ENCODE measurements around the gene CSNK1A1.
A peak's percentile ranks its signal among the peaks of the same experiment; 100 is the strongest.
"Not testable (repeated sequence)": the region's sequence is repeated elsewhere in the genome, so short reads cannot be mapped to it uniquely, and the experiment has no call there.

Gene CSNK1A1

GRCh38 chr5:149551227-149552037 lies at the start of gene CSNK1A1:
CSNK1A1 (minus strand) TSS chr5:149551439; CDS start chr5:149550964, 475 bp downstream.
- peak; percentile 99 for DNase-seq

GRCh38 chr5:149600932-149601331 lies 49.7 kb upstream of the CSNK1A1 start:
- DNase-seq: no peak

GRCh38 chr5:149599375-149599774 lies 48.1 kb upstream of the CSNK1A1 start:
- no peak for DNase-seq

GRCh38 chr5:149598966-149599365 lies 47.7 kb upstream of the CSNK1A1 start:
- no peak for DNase-seq

GRCh38 chr5:149598234-149598633 lies 47.0 kb upstream of the CSNK1A1 start:
- not testable (repeated sequence) for DNase-seq

GRCh38 chr5:149597618-149598017 lies 46.4 kb upstream of the CSNK1A1 start:
- DNase-seq: no peak

- DNase-seq: no peak
Observed at GRCh38 chr5:149596712-149597111, 45.5 kb upstream of the CSNK1A1 start.

- not testable (repeated sequence) for DNase-seq
Observed at GRCh38 chr5:149595105-149595504, 43.9 kb upstream of the CSNK1A1 start.

- DNase-seq: no peak
Observed at GRCh38 chr5:149594206-149594895, 43.1 kb upstream of the CSNK1A1 start.

- DNase-seq: no peak
Observed at GRCh38 chr5:149593370-149593769, 42.1 kb upstream of the CSNK1A1 start.

- DNase-seq: no peak
Observed at GRCh38 chr5:149588936-149589335, 37.7 kb upstream of the CSNK1A1 start.

GRCh38 chr5:149586708-149587318 lies 35.6 kb upstream of the CSNK1A1 start:
- no peak for DNase-seq

- DNase-seq: no peak
Observed at GRCh38 chr5:149585910-149586309, 34.7 kb upstream of the CSNK1A1 start.

GRCh38 chr5:149584121-149584520 lies 32.9 kb upstream of the CSNK1A1 start:
- DNase-seq: no peak

GRCh38 chr5:149583394-149583793 lies 32.2 kb upstream of the CSNK1A1 start:
- no peak for DNase-seq

- DNase-seq: no peak
Observed at GRCh38 chr5:149581931-149582768, 30.9 kb upstream of the CSNK1A1 start.

- peak; percentile 63 for DNase-seq
Observed at GRCh38 chr5:149581192-149581861, 30.1 kb upstream of the CSNK1A1 start, which contains the start of gene ARHGEF37. ARHGEF37 (plus strand) TSS chr5:149581498; CDS start chr5:149597770, 16,272 bp downstream.

GRCh38 chr5:149580808-149581191 lies 29.6 kb upstream of the CSNK1A1 start:
- no peak for DNase-seq

- DNase-seq: no peak
Observed at GRCh38 chr5:149578896-149579295, 27.7 kb upstream of the CSNK1A1 start.

- no peak for DNase-seq
Observed at GRCh38 chr5:149576021-149576420, 24.8 kb upstream of the CSNK1A1 start.

GRCh38 chr5:149575131-149575530 lies 23.9 kb upstream of the CSNK1A1 start:
- DNase-seq: no peak

- DNase-seq: no peak
Observed at GRCh38 chr5:149572576-149573231, 21.5 kb upstream of the CSNK1A1 start.
